Stimulated activated CD8-positive, alpha-beta memory T cell treated with anti-CD3 and anti-CD28 coated beads, Interleukin-7, amount 100 ng/mL, for 1 hour (primary cell): ENCODE measurements around the gene CDT1.
A peak's percentile ranks its signal among the peaks of the same experiment; 100 is the strongest.

ENCODE experiments used
- DNase-seq, 2 donors: peaks; one replicate each; pipeline ENCODE4 v3.0.0-alpha.2; 2020; ENCODE audit warnings: low read depth in 2 of 2

The CDT1 gene

GRCh38 chr16:88804552-88805339 is 1.2 kb downstream of the CDT1 start:
- DNase-seq = no peak

GRCh38 chr16:88805340-88805715 is 1.7 kb downstream of the CDT1 start:
- no peak for DNase-seq

GRCh38 chr16:88805887-88806393 is 2.4 kb downstream of the CDT1 start:
- DNase-seq = no peak

- DNase-seq = no peak
Measured at GRCh38 chr16:88806491-88807111, 3.0 kb downstream of the CDT1 start.

GRCh38 chr16:88807142-88807625 is 3.6 kb downstream of the CDT1 start:
- DNase-seq = no peak

- DNase-seq = no peak
Measured at GRCh38 chr16:88807626-88808453, 4.3 kb downstream of the CDT1 start.

- no peak for DNase-seq
Measured at GRCh38 chr16:88809068-88809675, 5.6 kb downstream of the CDT1 start.

- DNase-seq = no peak
Measured at GRCh38 chr16:88809676-88810165, 6.1 kb downstream of the CDT1 start.

- DNase-seq = no peak
Measured at GRCh38 chr16:88810166-88810911, 6.8 kb downstream of the CDT1 start.

- DNase-seq = peak in 1 of 2 donors; percentile 33
Measured at GRCh38 chr16:88810912-88811768, 7.6 kb downstream of the CDT1 start.

GRCh38 chr16:88811769-88812512 is 8.4 kb downstream of the CDT1 start, which contains the start of gene APRT:
Gene APRT (minus strand): TSS chr16:88811928. CDS start chr16:88811899, 29 bp downstream.
- DNase-seq = peak; percentile 96

- DNase-seq = no peak
Measured at GRCh38 chr16:88812513-88813268, 9.1 kb downstream of the CDT1 start.

GRCh38 chr16:88813269-88814143 is 9.9 kb downstream of the CDT1 start:
- no peak for DNase-seq

GRCh38 chr16:88814144-88814502 is 10.5 kb downstream of the CDT1 start:
- DNase-seq = no peak

- no peak for DNase-seq
Measured at GRCh38 chr16:88815227-88815626, 11.6 kb downstream of the CDT1 start.

GRCh38 chr16:88815901-88816589 is 12.5 kb downstream of the CDT1 start:
- DNase-seq = no peak
